GM11168 (cell line): ENCODE data around the gene ADAMTS9.

Experiments used
- in situ Hi-C: fragments of 300-500 bp; cut with MboI; formaldehyde crosslinking; loops from one replicate; pipeline ENCODE4 v1.12.0; 2022; ENCODE audit warnings: low sequenced_read_pairs; ENCODE audit not compliant: unreplicated experiment

The ADAMTS9 gene

GRCh38 chr3:64505419-64505818, 182.4 kb downstream of the ADAMTS9 start:
- in situ Hi-C loops: no loop called here

- in situ Hi-C loops: no loop called here
Measured at GRCh38 chr3:64502284-64502683, 185.5 kb downstream of the ADAMTS9 start.

- in situ Hi-C loops: no loop called here
Measured at GRCh38 chr3:64501298-64501906, 186.4 kb downstream of the ADAMTS9 start.

- in situ Hi-C loops: loop anchor here (10.0 kb wide), 1 partner anchor 462 kb away; no protein-coding TSS in a partner anchor
Measured at GRCh38 chr3:64496786-64497490, 190.9 kb downstream of the ADAMTS9 start.

GRCh38 chr3:64495781-64496334, 191.9 kb downstream of the ADAMTS9 start:
- in situ Hi-C loops: loop anchor here (10.0 kb wide), 1 partner anchor 461 kb away; no protein-coding TSS in a partner anchor

- in situ Hi-C loops: loop anchor here (10.0 kb wide), 1 partner anchor 460 kb away; no protein-coding TSS in a partner anchor
Measured at GRCh38 chr3:64495121-64495780, 192.5 kb downstream of the ADAMTS9 start.

- in situ Hi-C loops: loop anchor here (10.0 kb wide), 1 partner anchor 460 kb away; no protein-coding TSS in a partner anchor
Measured at GRCh38 chr3:64494526-64494925, 193.3 kb downstream of the ADAMTS9 start.

- in situ Hi-C loops: loop anchor here (10.0 kb wide), 1 partner anchor 458 kb away; no protein-coding TSS in a partner anchor
Measured at GRCh38 chr3:64493149-64493548, 194.7 kb downstream of the ADAMTS9 start.

- in situ Hi-C loops: loop anchor here (10.0 kb wide), 1 partner anchor 457 kb away; no protein-coding TSS in a partner anchor
Measured at GRCh38 chr3:64491843-64492242, 196.0 kb downstream of the ADAMTS9 start.

GRCh38 chr3:64490180-64490724, 197.5 kb downstream of the ADAMTS9 start:
- in situ Hi-C loops: loop anchor here (10.0 kb wide), 1 partner anchor 455 kb away; no protein-coding TSS in a partner anchor

- in situ Hi-C loops: loop anchor here (10.0 kb wide), 1 partner anchor 455 kb away; no protein-coding TSS in a partner anchor
Measured at GRCh38 chr3:64489361-64490044, 198.3 kb downstream of the ADAMTS9 start.

GRCh38 chr3:64488939-64489338, 198.9 kb downstream of the ADAMTS9 start:
- in situ Hi-C loops: no loop called here

- in situ Hi-C loops: no loop called here
Measured at GRCh38 chr3:64484289-64484992, 203.4 kb downstream of the ADAMTS9 start.

GRCh38 chr3:64483467-64483866, 204.3 kb downstream of the ADAMTS9 start:
- in situ Hi-C loops: no loop called here

- in situ Hi-C loops: no loop called here
Measured at GRCh38 chr3:64475037-64475436, 212.8 kb downstream of the ADAMTS9 start.

GRCh38 chr3:64473466-64473865, 214.3 kb downstream of the ADAMTS9 start:
- in situ Hi-C loops: no loop called here

- in situ Hi-C loops: no loop called here
Measured at GRCh38 chr3:64470436-64470835, 217.4 kb downstream of the ADAMTS9 start.

- in situ Hi-C loops: no loop called here
Measured at GRCh38 chr3:64467255-64467944, 220.4 kb downstream of the ADAMTS9 start.
